Activated T-cell treated with anti-CD3 and anti-CD28 coated beads, Interleukin-2, amount 50 U/mL, for 72 hours (primary cell): ENCODE results near the gene PRKN. TPM values are rescaled to one million over a fixed set of nuclear protein-coding genes. Genes with fewer than 3 reads are reported as not detected.

Source experiments
- ATAC-seq, 2 donors: fragments of 150-1000 bp; cut with Tn5 transposase; replicated peaks in 1 of 2; 2 replicates each; pipeline ENCODE4 v1.10.0; 2021; ENCODE audit warnings: moderate library complexity in 2 of 2, mild to moderate bottlenecking in 1 of 2
- DNase-seq, 2 donors: peaks; one replicate each; pipeline ENCODE4 v3.0.0; 2021 to 2022; ENCODE audit warnings: mixed read lengths in 1 of 2
- H3K27ac Mint-ChIP-seq: one replicate; pipeline ENCODE4 v1.8.0; 2022; ENCODE audit warnings: mild to moderate bottlenecking, moderate library complexity, mixed read lengths
- H3K27me3 Mint-ChIP-seq: one replicate; pipeline ENCODE4 v1.8.0; 2022; ENCODE audit warnings: low read depth, mixed read lengths
- H3K36me3 Mint-ChIP-seq, 2 donors: one replicate each; pipeline ENCODE4 v1.8.0; 2022; ENCODE audit warnings: mixed read lengths in 2 of 2, mild to moderate bottlenecking in 1 of 2; ENCODE audit not compliant: insufficient read depth in 2 of 2
- H3K4me1 Mint-ChIP-seq: one replicate; pipeline ENCODE4 v1.8.0; 2022; ENCODE audit warnings: low read depth, mixed read lengths
- H3K4me3 Mint-ChIP-seq, 2 donors: one replicate each; pipeline ENCODE4 v1.8.0; 2022; ENCODE audit warnings: mild to moderate bottlenecking in 2 of 2, mixed read lengths in 2 of 2, moderate library complexity in 2 of 2
- H3K9me3 Mint-ChIP-seq, 2 donors: one replicate each; pipeline ENCODE4 v1.8.0; 2022; ENCODE audit warnings: mixed read lengths in 2 of 2
- total RNA-seq, 2 donors: library from RNA; stranded (reverse); gene quantifications; one replicate each; pipeline ENCODE4 v1.2.3, GENCODE V29; 2022

Gene PRKN
- total RNA-seq, 2 donors from 2014 or later = 2.5 to 2.8 TPM

GRCh38 chr6:162116902-162117525, 610.6 kb downstream of the PRKN start:
- Mint-ChIP-seq H3K27ac (no peak overlapping the region), H3K9me3 (peaks cover 0 to 1% of the 10 kb centered on the region in 2 donors), H3K36me3 (peaks cover 0 to 1% of the 10 kb centered on the region in 2 donors), H3K4me3 (no peak overlapping the region), H3K4me1 (no peaks in the 10 kb centered on the region), H3K27me3 (no peaks in the 10 kb centered on the region)
- DNase-seq = no peak
- no peak for ATAC-seq

DNA sequence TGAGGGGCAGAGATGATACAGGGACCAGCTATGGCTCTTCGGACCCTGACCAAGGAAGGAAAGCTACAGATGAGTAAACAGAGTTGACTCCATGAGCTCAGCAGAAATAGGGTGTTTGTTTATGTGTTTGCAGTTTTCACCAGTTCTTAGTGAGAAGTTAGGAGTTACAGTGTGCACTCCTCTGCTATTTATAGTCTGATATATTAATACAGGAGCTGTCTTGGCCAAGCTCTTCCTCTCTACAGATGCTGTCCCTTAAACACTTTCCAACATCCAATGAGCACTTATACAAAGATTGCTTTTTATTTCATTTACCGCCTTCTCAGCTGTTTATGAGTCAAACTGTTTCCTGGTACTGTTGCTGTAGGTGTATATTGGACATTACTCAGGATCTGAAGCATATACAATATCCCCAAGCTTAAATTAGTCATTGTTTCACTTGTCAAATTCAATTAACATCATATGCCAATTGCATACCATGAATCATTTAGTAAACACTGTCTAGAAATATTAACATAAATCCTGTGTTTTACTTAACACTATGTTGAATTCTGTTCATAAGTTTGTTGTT, 618.0 kb downstream of the PRKN start:
- peaks cover 5 to 6% of the 10 kb centered on the region in 2 donors for H3K9me3 Mint-ChIP-seq
- H3K4me1 Mint-ChIP-seq = peaks cover 10% of the 10 kb centered on the region
- H3K27me3 Mint-ChIP-seq = no peaks in the 10 kb centered on the region
- DNase-seq (no peak), ATAC-seq (peak; percentile 84 to 94)
- H3K36me3 Mint-ChIP-seq = peaks cover 1 to 5% of the 10 kb centered on the region in 2 donors
- no peak overlapping the region for H3K27ac Mint-ChIP-seq
- H3K4me3 Mint-ChIP-seq = peak overlapping the region in 1 of 2 donors; percentile 5

GRCh38 chr6:162108041-162108440, 619.5 kb downstream of the PRKN start:
- Mint-ChIP-seq H3K9me3 (peaks cover 5 to 6% of the 10 kb centered on the region in 2 donors), H3K4me3 (no peak overlapping the region), H3K36me3 (peaks cover 0 to 5% of the 10 kb centered on the region in 2 donors), H3K27me3 (no peaks in the 10 kb centered on the region), H3K27ac (no peak overlapping the region), H3K4me1 (peaks cover 10% of the 10 kb centered on the region)
- ATAC-seq = no peak
- no peak for DNase-seq

GRCh38 chr6:162100096-162100495, 627.5 kb downstream of the PRKN start:
- H3K36me3 Mint-ChIP-seq = peaks cover 2 to 6% of the 10 kb centered on the region in 2 donors
- H3K4me1 Mint-ChIP-seq = peaks cover 6% of the 10 kb centered on the region
- peak overlapping the region; percentile 65 for H3K27ac Mint-ChIP-seq
- no peak for ATAC-seq
- no peak for DNase-seq
- no peak overlapping the region for H3K4me3 Mint-ChIP-seq
- H3K27me3 Mint-ChIP-seq = no peaks in the 10 kb centered on the region
- peaks cover 2 to 13% of the 10 kb centered on the region in 2 donors for H3K9me3 Mint-ChIP-seq

- Mint-ChIP-seq H3K9me3 (peaks cover 3 to 13% of the 10 kb centered on the region in 2 donors), H3K27ac (no peak overlapping the region), H3K4me3 (peak overlapping the region in 1 of 2 donors; percentile 9), H3K27me3 (no peaks in the 10 kb centered on the region), H3K4me1 (peaks cover 6% of the 10 kb centered on the region), H3K36me3 (peaks cover 4 to 6% of the 10 kb centered on the region in 2 donors)
- DNase-seq = peak; percentile 67 to 70
- peak; percentile 57 to 69 for ATAC-seq
Measured at GRCh38 chr6:162099685-162100084, 627.9 kb downstream of the PRKN start.

DNA sequence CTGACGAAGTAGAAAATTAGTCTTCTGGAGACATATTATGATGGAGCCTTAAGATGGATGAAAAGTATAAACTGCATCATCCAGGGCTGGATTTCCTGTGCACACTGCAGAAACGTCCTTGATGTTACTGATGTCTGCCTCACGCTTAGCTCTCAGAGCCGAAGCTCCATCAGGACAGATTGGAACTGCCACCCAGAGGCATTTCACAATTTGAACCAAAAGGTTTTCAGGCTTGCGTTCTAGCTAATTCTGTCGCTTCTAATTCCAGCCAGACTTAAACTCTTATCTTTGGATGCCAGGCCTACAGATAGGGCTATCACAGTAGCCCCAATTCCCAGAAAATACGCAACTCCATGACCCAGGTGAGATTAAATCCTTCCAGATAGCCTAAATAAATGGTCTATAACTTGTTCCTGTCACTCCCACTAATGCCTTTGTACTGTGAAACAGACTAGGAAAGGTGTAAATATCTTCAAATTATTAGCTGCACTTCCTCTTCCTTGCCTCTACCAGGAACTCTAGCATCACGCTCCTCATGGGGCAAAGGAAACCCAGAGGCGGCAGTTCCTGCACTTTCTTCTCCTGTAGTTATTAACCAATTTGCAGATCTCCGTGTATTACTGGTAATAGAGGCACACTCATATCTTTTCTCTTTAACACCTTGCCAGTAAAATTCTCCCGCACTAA, 634.6 kb downstream of the PRKN start:
- no peak for DNase-seq
- Mint-ChIP-seq H3K36me3 (peaks cover 3 to 12% of the 10 kb centered on the region in 2 donors), H3K4me1 (no peaks in the 10 kb centered on the region), H3K9me3 (peaks cover 9 to 10% of the 10 kb centered on the region in 2 donors), H3K27me3 (no peaks in the 10 kb centered on the region), H3K27ac (no peak overlapping the region), H3K4me3 (no peak overlapping the region)
- no peak for ATAC-seq

DNA sequence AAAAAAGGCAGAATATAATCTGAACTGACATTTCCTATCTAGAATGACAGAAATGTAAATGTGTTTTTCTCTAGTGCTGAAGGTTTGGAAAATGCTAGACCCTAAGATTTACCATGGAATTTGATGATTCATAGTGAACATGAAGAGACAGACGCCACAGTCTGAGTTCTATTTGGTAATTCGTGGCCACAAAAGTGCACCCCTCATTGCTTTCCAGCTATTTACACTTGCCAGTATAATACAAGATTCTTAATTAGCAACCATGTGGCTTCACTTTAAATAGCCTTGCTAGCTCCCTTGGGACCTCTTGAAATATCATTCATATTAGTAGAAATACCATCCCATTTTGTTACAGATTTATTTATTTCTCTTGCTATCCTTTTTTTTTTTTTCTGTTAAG, 636.8 kb downstream of the PRKN start:
- no peaks in the 10 kb centered on the region for H3K27me3 Mint-ChIP-seq
- peaks cover 0 to 12% of the 10 kb centered on the region in 2 donors for H3K36me3 Mint-ChIP-seq
- H3K4me3 Mint-ChIP-seq = no peak overlapping the region
- peaks cover 4 to 9% of the 10 kb centered on the region in 2 donors for H3K9me3 Mint-ChIP-seq
- no peaks in the 10 kb centered on the region for H3K4me1 Mint-ChIP-seq
- ATAC-seq (no peak), DNase-seq (no peak)
- H3K27ac Mint-ChIP-seq = no peak overlapping the region

DNA sequence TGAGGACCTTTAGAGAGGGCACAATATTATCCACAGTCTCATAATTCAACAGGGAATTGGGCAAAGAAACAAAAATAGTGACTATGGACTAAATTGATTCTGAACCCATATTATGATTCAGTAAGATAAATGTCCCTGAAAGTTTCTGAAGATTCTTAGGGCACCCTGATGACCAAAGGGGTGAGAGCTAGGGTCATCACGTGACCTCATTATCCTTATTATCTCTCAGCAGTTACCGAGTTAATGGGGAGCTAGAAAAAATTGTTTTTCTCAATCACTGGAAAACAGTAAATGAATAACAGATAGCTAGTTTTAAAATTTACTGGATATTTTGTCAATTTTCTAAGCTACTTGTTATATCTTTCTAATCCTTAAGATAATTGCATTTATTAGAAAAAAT, 639.5 kb downstream of the PRKN start:
- Mint-ChIP-seq H3K27me3 (no peaks in the 10 kb centered on the region), H3K9me3 (peaks cover 2 to 3% of the 10 kb centered on the region in 2 donors), H3K27ac (no peak overlapping the region), H3K36me3 (peaks cover 0 to 4% of the 10 kb centered on the region in 2 donors), H3K4me1 (no peaks in the 10 kb centered on the region), H3K4me3 (no peak overlapping the region)
- no peak for ATAC-seq
- DNase-seq = no peak

DNA sequence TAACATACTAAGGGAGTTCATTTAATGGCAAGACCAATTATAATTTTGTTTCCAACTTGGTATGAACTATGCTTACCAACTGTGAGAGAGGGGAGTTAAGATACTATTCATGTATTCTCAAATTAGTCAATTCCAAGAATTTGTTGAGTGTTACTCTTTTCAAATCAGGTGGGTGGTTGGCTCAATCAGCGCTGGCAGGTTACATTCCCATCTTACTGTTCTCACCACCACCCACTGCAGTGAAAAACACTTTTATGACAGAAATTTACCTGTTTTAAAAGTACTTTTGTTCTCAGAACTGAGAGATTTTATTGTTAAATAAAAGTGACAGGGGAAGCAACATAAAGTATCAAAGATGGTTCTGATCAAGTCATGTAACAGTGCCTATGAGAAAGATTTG, 642.0 kb downstream of the PRKN start:
- Mint-ChIP-seq H3K27me3 (no peaks in the 10 kb centered on the region), H3K4me1 (no peaks in the 10 kb centered on the region), H3K4me3 (no peak overlapping the region), H3K27ac (no peak overlapping the region), H3K36me3 (peaks cover 0 to 7% of the 10 kb centered on the region in 2 donors), H3K9me3 (peaks cover 6 to 9% of the 10 kb centered on the region in 2 donors)
- DNase-seq (no peak), ATAC-seq (no peak)

- Mint-ChIP-seq H3K4me3 (no peak overlapping the region), H3K4me1 (no peaks in the 10 kb centered on the region), H3K27ac (no peak overlapping the region), H3K9me3 (peaks cover 5 to 6% of the 10 kb centered on the region in 2 donors), H3K27me3 (no peaks in the 10 kb centered on the region), H3K36me3 (peaks cover 0 to 4% of the 10 kb centered on the region in 2 donors)
- no peak for ATAC-seq
- DNase-seq = no peak
Measured at GRCh38 chr6:162082520-162082919, 645.0 kb downstream of the PRKN start.

- no peak overlapping the region for H3K27ac Mint-ChIP-seq
- peaks cover 0 to 12% of the 10 kb centered on the region in 2 donors for H3K36me3 Mint-ChIP-seq
- ATAC-seq (no peak), DNase-seq (no peak)
- H3K4me3 Mint-ChIP-seq = no peak overlapping the region
- peaks cover 6 to 9% of the 10 kb centered on the region in 2 donors for H3K9me3 Mint-ChIP-seq
- H3K27me3 Mint-ChIP-seq = no peaks in the 10 kb centered on the region
- no peaks in the 10 kb centered on the region for H3K4me1 Mint-ChIP-seq
Measured at GRCh38 chr6:162078667-162079066, 648.9 kb downstream of the PRKN start.

- peaks cover 0 to 12% of the 10 kb centered on the region in 2 donors for H3K36me3 Mint-ChIP-seq
- no peaks in the 10 kb centered on the region for H3K4me1 Mint-ChIP-seq
- ATAC-seq = no peak
- H3K27ac Mint-ChIP-seq = no peak overlapping the region
- peaks cover 6 to 9% of the 10 kb centered on the region in 2 donors for H3K9me3 Mint-ChIP-seq
- H3K27me3 Mint-ChIP-seq = no peaks in the 10 kb centered on the region
- no peak for DNase-seq
- no peak overlapping the region for H3K4me3 Mint-ChIP-seq
Measured at GRCh38 chr6:162078126-162078525, 649.4 kb downstream of the PRKN start.

- Mint-ChIP-seq H3K4me3 (no peak overlapping the region), H3K36me3 (peaks cover 3 to 10% of the 10 kb centered on the region in 2 donors), H3K9me3 (peaks cover 4 to 12% of the 10 kb centered on the region in 2 donors)
Measured at GRCh38 chr6:162076816-162077215, 650.8 kb downstream of the PRKN start.

More at GRCh38 chr6:162076816-162077215, 650.8 kb downstream of the PRKN start:
- no peaks in the 10 kb centered on the region for H3K27me3 Mint-ChIP-seq
- DNase-seq (no peak), ATAC-seq (no peak)
- no peak overlapping the region for H3K27ac Mint-ChIP-seq
- H3K4me1 Mint-ChIP-seq = no peaks in the 10 kb centered on the region
